ENCODE results near the gene GIPR.
A peak's percentile ranks its signal among the peaks of the same experiment; 100 is the strongest.
"Not testable (repeated sequence)": the region's sequence is repeated elsewhere in the genome, so short reads cannot be mapped to it uniquely, and the experiment has no call there.

The GIPR gene

DNA sequence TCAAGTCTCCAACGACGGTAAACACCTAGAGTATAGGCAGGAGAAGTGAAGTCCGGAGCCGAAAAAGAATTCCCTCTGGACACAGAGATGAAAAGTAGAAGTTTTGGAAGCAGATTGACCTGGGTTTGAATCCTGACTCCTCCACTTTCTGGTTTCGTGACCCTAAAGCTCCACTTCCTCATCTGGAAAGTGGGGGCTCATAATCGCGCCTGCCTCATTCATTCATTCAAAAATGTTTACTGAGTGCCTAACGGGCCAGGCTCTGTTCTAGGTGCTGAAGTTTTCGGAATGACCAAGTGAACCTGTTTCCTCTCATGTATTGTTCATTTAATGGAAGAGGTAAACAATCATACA lies 21.7 kb upstream of the GIPR start:
- DNase-seq, result no peak

DNA sequence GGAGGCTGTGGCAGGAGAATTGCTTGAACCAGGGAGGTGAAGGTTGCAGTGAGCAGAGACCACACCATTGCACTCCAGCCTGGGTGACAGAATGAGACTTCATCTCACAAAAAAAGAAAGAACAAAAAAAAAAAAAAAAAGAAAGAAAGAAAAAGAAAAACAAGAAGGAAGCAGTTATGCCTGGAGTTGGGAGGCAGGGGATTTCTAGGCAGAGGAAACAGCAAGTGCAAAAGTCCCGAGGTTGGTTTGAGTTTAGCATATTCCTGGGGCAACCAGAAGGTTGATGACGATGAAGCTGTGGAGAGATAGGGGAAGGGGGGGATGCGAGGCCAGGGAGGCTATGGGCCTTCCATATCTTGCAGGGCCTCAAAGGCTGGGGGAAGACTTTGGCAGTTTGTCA lies 17.3 kb upstream of the GIPR start:
- no peak for DNase-seq

DNA sequence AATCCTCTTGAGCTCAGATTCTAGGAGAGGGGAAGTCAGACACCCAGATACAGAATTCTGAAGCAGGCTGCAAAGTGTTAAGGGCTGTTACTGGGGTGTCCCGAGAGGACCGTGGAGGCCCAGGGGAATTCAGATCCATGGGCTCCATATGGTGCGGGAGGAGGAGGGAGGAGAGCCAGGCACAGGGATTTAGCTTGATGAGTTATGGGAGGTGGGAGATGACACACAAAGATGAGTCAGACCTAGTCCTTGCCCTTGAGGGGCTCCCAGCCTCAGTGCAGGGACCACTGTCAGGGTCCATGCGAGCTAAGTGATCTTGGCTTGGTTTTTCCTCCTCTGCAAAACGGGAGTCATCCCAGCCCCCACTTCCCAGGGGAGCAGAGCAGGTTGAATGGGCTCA lies 14.4 kb upstream of the GIPR start:
- no peak for DNase-seq

DNA sequence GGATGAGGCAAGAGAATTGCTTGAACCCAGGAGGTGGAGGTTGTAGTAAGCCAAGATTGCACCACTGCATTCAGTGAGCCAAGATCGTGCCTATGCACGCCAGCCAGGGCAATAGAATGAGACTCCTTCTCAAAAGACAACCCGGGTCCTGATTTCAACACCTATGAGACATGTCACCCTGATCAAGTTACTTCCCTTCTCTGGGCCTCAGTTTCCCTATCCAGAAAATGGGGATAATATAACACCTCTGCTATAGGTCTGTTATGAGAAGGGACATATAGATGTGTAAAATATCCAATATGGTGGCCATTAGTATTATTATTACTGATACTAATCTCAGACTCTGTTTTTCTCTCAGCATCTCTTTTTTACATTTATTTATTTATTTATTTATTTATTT lies 12.9 kb upstream of the GIPR start:
- no peak for DNase-seq

DNA sequence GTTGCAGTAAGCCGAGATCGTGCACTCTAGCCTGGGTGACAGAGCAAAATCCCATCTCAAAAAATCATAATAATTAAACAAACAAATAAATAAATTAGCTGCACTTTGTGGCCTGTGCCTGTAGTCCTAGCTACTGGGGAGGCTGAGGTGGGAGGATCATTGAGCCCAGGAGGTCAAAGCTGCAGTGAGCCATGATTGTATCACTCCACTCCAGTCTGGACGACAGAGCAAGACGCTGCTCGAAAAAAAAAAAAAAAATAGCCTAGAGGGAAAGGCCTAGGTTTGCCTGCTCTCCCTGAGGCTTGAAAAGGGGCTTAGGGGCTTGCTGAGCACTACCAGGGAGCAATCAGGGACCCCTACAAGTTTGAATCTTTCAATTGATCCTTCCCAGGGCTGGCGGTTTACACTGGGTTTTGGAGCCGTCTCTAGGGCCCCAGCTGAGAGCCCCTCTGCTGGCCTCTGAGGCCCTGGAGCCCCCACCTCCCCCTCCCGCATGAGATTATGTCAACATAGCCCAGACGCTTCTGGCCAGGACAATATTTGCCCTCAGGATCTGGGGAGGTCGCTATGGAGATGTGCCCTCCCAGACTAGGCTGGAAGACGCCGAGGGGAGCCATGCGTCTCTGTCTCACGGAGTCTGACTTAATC lies 10.4 kb upstream of the GIPR start:
- no peak for DNase-seq

DNA sequence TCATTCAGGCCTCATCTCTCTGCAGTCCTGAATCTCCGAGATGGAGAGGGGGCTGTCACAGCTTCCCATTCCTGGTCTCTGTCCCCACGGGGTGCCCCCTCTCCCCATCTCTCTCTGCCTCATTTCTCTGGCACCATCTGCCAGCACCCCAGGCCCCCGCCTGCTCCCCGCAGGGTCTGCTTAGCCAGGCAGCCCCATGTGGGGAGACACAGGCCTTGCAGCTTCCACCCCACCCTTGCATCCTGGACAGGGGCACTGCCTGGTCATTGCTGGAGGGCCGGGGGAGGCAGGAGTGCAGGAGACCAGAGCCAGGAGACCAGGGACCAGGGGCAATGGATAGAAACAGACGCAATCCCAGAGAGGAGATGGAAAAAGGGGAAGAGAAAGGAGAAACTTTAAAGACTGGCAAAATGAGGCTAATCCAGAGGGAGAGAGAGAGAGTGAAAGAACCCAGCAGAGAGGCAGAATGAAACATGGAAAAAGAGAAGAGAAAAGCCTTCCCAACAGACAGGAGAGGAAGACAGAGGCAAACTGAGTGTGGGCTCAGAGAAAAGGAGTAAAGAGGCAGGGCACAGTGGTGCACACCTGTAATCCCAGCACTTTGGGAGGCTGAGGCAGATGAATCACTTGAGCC lies 8.8 kb upstream of the GIPR start:
- no peak for DNase-seq

DNA sequence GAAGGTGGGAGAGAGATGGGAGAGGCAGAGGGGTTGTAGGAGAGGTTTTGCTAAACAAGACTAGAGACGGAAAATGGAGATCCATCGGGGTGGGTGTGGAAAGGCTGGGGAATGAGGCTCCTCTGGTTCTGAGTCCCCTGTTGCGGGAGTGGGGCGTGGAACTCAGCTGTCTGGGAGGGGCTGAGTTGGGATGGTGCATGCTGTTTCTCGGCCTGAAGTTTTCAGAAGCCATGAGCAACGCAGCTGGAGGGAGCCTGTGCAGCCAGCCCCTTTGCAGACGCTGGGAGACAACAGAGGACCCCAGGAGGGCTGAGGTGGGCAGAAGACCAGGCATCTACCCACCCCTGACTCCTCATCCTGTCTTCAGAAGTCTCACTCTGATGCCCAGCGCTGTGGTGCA lies 7.4 kb upstream of the GIPR start:
- no peak for DNase-seq

DNA sequence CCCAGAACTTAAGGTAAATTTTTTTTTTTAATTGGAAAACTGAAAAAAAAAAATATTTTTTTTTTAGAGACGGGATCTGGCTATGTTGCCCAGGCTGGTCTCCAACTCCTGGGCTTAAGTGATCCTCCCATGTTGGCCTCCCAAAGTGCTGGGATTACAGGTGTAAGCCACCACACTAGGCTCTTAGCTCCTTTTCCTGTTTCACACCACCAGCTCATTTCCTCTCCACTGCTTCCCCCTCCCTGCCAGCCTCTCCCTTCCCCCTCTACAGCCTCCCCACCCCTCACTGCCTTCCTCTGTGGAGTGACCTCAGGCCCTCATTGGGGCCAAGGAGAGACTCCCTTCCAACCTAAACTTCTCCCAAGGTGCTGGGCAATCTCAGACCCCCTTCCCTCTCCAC lies 4.2 kb upstream of the GIPR start:
- no peak for DNase-seq

DNA sequence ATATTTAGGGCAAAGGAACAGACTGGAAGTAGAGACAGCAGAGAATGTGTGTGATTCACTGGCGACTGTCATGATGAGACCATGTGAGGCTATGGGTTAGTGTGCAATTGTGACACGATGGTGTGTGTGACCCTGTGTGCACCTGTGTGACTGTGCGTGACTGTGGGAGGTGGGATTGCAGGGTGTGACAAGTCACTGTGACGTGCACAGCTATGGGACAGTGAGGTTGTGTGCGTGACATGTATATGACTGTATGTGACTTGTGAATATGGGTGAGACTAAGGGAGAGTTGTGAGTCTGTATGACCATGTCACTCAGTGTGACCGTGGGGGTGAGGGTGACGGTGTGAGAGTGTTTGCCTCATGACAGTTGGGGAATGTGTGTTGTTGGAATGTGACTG lies 3.4 kb upstream of the GIPR start:
- DNase-seq, result no peak

DNA sequence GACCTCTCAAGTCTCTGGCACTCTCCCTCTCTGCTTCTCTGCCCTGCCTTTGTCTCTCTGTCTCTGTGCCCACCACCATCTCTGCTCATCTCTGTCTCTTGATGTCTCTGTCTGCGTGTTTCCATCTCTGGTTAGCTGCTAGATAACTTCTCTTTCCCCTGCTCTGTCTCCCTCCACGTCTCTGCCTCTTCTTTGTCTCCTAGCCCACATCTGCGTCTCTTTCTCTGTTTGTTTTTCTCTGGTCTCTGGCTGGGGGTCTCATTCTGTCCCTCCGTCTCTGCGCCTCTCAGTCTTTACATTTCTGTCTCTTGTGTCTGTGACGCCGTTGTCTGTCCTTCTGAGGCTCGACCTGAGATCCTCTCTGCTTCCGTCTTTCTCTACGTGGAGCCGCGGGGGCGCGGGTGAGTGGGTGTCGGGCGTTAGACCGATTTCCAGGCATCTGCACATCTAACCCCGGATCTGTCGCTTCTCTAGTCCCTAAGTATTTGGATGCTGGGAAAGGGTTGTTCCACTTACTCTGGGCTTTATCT lies 386 bp downstream of the GIPR start:
- no peak for DNase-seq

DNA sequence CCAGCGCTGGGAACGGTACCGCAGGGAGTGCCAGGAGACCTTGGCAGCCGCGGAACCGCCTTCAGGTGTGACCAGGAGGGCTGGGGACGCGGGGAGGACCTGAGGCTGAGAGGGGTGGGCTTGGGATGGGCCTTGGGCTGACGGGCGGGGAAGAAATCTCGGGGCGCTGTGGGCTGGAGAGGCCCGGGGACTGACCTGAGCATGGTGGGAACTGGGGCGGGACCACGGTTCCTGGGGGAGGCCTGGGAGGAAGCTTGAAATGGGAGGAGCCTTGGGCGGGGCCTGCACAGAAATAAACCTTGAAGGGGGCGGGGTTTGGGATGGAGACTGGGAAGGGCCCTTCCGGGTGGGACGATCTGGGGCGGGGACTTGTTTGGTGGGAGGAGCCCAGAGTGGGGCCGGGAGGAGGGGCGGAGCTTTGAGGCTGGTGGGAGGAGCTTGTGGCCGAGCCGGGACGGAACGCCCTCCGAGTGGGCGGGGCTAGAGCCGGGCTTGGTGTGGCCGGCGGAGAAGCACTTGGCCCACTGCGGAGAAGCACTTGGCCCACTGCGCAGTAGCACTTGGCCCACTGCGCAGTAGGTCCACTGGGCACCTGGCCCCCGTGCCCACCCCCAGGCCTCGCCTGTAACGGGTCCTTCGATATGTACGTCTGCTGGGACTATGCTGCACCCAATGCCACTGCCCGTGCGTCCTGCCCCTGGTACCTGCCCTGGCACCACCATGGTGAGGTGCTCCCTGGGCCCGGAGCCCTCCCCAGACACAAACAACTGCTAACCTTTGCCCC lies 2.8 kb downstream of the GIPR start:
- no peak for DNase-seq

DNA sequence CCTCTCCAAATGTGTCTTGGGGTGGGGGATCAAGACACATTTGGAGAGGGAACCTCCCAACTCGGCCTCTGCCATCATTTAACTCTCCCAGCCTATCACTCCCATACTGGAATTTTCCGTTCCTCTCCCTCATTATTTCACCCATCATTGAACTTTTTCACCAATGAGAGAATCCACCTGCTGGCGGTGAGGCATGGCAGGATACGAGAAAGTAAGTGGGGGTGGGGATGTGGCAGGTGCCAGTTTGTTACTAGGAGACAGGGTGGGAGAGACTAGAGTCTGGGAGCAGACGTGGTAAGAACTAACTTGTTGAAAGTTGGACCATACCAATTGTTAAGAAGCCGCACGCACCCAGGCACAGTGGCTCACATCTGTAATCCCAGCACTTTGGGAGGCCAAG lies 6.9 kb downstream of the GIPR start:
- DNase-seq, result no peak

DNA sequence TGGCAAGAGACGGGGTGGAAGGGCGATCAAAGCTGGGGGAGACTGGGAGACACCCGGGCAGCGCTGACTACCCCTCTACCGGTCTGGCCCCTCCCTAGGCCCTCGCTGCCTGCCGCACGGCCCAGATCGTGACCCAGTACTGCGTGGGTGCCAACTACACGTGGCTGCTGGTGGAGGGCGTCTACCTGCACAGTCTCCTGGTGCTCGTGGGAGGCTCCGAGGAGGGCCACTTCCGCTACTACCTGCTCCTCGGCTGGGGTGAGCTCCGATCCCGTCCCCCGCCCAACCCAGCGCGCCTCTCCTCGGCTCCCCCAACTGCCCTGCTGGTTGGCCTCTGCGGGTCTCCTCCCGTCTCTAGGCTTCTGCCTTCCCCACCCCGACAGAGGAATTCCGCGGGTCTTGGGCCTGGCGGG lies 8.8 kb downstream of the GIPR start:
- DNase-seq, result no peak

DNA sequence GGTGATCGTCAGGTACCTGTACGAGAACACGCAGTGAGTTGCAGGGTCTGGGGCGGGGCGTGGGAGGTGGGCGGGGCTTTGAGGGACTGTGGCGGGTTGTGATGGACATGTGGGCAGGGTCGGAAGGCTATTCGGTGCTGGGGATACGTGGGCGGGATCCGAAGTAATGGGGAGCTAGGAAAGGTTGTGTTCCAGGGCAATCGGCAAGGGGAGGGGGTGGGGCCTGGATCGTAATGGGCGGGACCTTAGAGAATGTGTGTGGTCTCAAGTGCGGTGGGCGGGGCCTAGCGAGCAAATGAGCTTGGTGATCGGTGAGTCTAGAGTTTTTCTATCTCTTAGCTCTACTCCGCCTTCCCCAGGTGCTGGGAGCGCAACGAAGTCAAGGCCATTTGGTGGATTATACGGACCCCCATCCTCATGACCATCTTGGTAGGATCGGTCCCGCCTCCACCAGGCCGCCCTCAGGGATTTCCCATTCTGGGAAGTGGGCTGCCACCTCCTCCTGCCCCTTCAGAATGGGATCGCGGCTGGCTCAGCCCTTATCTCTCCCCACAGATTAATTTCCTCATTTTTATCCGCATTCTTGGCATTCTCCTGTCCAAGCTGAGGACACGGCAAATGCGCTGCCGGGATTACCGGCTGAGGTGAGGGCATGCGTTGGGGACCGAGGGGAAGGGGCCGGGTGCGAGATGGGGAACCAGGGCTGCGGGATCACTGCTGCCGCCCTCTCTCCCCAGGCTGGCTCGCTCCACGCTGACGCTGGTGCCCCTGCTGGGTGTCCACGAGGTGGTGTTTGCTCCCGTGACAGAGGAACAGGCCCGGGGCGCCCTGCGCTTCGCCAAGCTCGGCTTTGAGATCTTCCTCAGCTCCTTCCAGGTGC lies 9.6 kb downstream of the GIPR start:
- DNase-seq, result no peak

DNA sequence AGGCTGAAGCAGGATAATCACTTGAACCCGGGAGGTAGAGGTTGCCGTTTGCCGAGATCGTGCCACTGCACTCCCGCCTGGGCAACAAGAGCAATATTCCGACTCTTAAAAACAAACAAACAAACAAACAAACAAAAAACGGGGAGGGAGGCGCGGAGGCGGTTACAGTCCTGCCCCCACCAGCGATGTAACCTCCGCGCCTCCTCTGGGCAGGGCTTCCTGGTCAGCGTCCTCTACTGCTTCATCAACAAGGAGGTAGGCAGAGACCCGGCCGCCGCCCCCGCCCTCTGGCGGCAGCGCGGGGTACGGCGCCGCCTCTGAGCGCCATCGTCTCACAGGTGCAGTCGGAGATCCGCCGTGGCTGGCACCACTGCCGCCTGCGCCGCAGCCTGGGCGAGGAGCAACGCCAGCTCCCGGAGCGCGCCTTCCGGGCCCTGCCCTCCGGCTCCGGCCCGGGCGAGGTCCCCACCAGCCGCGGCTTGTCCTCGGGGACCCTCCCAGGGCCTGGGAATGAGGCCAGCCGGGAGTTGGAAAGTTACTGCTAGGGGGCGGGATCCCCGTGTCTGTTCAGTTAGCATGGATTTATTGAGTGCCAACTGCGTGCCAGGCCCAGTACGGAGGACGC lies 13.5 kb downstream of the GIPR start:
- no peak for DNase-seq

DNA sequence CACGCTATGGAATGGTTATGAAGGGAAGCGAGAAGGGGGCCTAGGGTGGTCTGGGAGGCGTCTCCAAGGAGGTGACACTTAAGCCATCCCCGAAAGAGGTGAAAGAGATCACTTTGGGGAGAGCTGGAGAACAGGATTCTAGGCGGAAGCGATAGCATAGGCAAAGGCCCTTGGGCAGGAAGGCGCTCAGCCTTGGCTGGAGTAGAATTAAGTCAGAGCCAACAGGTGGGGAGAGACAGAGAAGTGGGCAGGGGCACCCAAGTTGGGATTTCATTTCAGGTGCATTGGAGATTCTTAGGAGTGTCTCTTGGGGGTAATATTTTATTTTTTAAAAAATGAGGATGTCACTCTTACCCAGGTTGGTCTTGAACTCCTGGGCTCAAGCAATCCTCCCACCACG lies 14.1 kb downstream of the GIPR start:
- no peak for DNase-seq

DNA sequence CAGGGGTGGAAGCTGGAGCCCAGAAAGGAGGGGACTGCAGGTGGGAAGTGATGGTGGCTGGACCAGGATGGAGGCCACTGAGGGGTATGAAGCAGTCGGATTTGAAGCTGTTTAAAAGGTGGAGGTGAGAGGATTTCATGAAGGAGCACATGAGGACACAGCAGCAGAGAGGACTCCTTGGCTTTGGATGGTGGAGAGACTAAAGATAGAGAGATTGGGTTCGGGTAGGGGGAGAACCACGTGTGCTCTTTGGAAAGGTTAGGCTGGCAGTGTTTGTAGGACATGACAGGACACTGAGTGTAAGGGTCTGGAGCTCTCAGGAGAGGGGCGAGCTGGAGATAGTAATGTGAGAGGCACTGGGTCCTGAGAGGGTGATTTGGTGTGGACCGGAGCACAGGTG lies 14.9 kb downstream of the GIPR start:
- no peak for DNase-seq

DNA sequence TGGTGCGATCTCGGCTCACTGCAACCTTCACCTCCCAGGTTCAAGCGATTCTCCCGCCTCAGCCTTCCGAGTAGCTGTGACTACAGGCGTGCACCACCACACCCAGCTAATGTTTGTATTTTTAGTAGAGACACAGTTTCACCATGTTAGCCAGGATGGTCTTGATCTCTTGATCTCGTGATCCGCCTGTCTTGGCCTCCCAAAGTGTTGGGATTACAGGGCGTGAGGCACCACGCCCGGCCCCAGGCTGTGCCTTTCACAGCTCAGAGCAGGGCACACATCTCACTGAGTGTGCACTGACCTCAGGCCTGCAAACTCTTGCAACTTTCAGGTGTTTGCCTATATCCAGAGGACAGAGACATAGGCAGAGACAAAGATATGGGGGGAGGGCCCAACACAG lies 17.0 kb downstream of the GIPR start:
- DNase-seq, result not testable (repeated sequence)

DNA sequence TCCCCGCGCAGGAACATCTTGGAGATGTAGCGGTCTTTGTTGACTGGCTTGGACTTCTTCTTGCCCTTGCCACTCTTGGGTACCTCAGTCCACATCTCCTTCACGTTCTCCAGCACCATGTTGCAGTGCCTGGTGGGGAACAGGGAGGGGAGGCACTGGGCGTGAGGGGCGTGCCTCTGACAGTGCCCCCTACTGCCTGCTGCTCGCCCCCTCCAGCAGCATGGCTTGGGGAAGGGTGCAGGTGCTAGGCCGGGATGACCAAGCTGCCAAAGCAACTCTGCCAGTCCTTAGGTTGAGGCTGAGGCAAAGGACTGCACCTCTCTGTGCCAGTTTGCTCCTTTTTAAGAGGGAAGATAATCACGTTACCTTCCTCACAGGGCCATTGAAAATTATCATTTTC lies 19.6 kb downstream of the GIPR start:
- DNase-seq, result no peak

DNA sequence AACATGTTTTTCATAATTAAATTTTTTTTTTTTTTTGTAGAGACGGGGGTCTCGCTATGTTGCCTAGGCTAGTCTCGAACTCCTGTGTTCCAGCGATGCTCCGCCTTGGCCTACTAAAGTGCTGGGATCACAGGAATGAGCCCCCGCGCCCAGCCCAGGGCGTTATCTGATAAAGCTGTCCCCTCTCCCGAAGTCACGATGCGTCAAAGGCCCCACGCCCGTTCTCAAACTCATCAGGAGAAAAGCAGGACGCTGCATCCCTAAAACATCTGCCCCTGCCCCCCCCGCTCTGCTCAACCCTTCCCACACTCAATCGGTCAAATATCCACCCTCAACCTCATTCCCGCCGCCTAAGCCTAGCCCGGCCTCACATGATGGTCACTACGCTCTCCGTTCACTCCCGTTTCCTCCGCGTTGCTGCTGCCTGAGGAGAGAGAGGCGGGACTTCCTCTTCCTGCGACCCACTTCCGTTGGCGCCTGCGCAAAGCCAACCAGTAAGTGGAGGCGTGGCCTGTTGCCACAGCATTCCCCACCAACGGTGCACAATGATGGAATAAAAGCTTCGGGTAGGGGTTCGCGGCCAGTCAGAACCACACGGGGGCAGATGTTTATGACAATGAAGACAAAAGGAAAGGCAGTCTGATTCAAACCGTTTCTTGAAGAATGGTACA lies 23.6 kb downstream of the GIPR start, which contains the start of gene SNRPD2:
Gene SNRPD2 (minus strand): TSS at position 438 of the 671 bp plus-strand sequence. CDS start 65 bp downstream, at position 373.
- DNase-seq, result peak; percentile 58

DNA sequence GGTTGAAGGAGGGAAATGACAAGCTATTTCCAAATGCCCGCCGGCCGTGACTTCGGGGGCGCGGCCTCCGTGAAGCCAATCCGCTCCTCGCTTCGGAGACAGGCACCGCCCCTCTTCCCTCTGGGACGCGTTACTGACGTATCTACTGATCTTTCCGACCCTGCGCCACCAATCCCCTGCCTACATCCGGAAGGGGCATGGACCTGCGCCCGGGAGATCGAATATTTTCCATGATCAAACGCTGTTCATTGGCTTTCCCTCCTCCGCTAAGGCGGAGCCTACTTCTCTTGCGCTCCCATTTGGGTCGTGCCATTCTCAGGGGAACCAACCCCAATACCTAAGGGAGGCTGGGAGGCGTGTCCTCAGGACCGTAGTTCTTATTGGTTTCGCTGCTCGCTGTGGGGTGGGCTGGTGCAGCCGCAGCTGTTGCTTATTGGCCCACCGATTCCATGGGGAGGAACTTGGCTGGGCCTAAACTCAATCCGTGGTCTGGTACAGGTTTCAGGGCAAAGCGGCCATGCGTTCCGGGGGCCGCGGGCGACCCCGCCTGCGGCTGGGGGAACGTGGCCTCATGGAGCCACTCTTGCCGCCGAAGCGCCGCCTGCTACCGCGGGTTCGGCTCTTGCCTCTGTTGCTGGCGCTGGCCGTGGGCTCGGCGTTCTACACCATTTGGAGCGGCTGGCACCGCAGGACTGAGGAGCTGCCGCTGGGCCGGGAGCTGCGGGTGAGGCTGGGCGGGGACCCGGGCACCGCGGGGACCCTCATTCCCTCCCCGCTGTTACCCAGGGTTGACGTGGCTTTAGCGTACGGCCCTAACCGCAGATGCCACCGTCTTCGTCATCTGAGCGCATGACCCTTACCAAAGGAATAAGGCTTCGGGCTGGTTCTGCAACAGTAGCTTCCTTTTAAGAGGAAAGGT lies 24.4 kb downstream of the GIPR start, which contains the start of gene QPCTL:
Gene QPCTL (plus strand): TSS at position 480 of the 919 bp plus-strand sequence. CDS start 38 bp downstream, at position 518.
- DNase-seq, result peak; percentile 99

All from SIG-M5 (cell line).